ENCODE data around the gene PLCD4.
A peak's percentile ranks its signal among the peaks of the same experiment; 100 is the strongest.

PLCD4 gene

GRCh38 chr2:218607436-218608115 lies at the start of gene PLCD4:
PLCD4 (plus strand) TSS chr2:218607899; CDS start chr2:218615740, 7,841 bp downstream.
- no peak for DNase-seq

- DNase-seq = no peak
Observed at GRCh38 chr2:218557941-218558340, 49.8 kb upstream of the PLCD4 start.

- no peak for DNase-seq
Observed at GRCh38 chr2:218558986-218559385, 48.7 kb upstream of the PLCD4 start.

GRCh38 chr2:218564056-218564455 lies 43.6 kb upstream of the PLCD4 start:
- DNase-seq = no peak

GRCh38 chr2:218566296-218566695 lies 41.4 kb upstream of the PLCD4 start:
- DNase-seq = no peak

- peak; percentile 65 for DNase-seq
Observed at GRCh38 chr2:218567797-218568189, 39.9 kb upstream of the PLCD4 start.

- peak; percentile 97 for DNase-seq
Observed at GRCh38 chr2:218568190-218569037, 39.3 kb upstream of the PLCD4 start, which contains the start of the genes CNOT9 and USP37. CNOT9 (plus strand) TSS chr2:218568839; CDS start chr2:218568955, 116 bp downstream. USP37 (minus strand) TSS chr2:218568351; CDS start chr2:218558653, 9,698 bp downstream.

GRCh38 chr2:218569038-218569431 lies 38.7 kb upstream of the PLCD4 start:
- no peak for DNase-seq

- DNase-seq = no peak
Observed at GRCh38 chr2:218569661-218570500, 37.8 kb upstream of the PLCD4 start.

- DNase-seq = no peak
Observed at GRCh38 chr2:218570850-218571249, 36.8 kb upstream of the PLCD4 start.

GRCh38 chr2:218576854-218577253 lies 30.8 kb upstream of the PLCD4 start:
- DNase-seq = no peak

GRCh38 chr2:218577482-218578220 lies 30.0 kb upstream of the PLCD4 start:
- no peak for DNase-seq

GRCh38 chr2:218578272-218578877 lies 29.3 kb upstream of the PLCD4 start:
- DNase-seq = no peak

GRCh38 chr2:218582076-218582475 lies 25.6 kb upstream of the PLCD4 start:
- no peak for DNase-seq

- DNase-seq = no peak
Observed at GRCh38 chr2:218583983-218584850, 23.5 kb upstream of the PLCD4 start.

GRCh38 chr2:218585541-218585940 lies 22.2 kb upstream of the PLCD4 start:
- DNase-seq = no peak

GRCh38 chr2:218605432-218605831 lies 2.3 kb upstream of the PLCD4 start:
- DNase-seq = no peak

GRCh38 chr2:218615868-218616315 lies 8.2 kb downstream of the PLCD4 start:
- no peak for DNase-seq

GRCh38 chr2:218618102-218618860 lies 10.6 kb downstream of the PLCD4 start:
- no peak for DNase-seq

- no peak for DNase-seq
Observed at GRCh38 chr2:218621007-218621406, 13.3 kb downstream of the PLCD4 start.

Data from NCI-H748 treated with DMSO at 0.1 percent for 48 hours (cell line).